Parathyroid adenoma (tissue), 2 donors: ENCODE results near the gene MARCHF5.
"Not testable (repeated sequence)": the region's sequence is repeated elsewhere in the genome, so short reads cannot be mapped to it uniquely, and the experiment has no call there.

Experiments used
- H2AFZ ChIP-seq: fragments of 300-600 bp; sonication (generic); one replicate; pipeline ENCODE4 v1.7.0; 2017; ENCODE audit warnings: antibody characterized with exemption, mild to moderate bottlenecking
- H3K27ac ChIP-seq: fragments of 300-600 bp; sonication (generic); one replicate; pipeline ENCODE4 v1.7.0; 2017
- H3K27me3 ChIP-seq: fragments of 300-600 bp; sonication (generic); one replicate; pipeline ENCODE4 v1.7.0; 2017; ENCODE audit warnings: low read length; ENCODE audit not compliant: control insufficient read depth, insufficient read depth
- H3K36me3 ChIP-seq: fragments of 300-600 bp; sonication (generic); one replicate; pipeline ENCODE4 v1.7.0; 2017; ENCODE audit warnings: low read length; ENCODE audit not compliant: control insufficient read depth, insufficient read depth
- H3K4me1 ChIP-seq: fragments of 300-600 bp; sonication (generic); one replicate; pipeline ENCODE4 v1.7.0; 2017; ENCODE audit warnings: control low read depth
- H3K4me2 ChIP-seq: fragments of 300-600 bp; sonication (generic); one replicate; pipeline ENCODE4 v1.7.0; 2017; ENCODE audit warnings: low read length
- H3K4me3 ChIP-seq: fragments of 300-600 bp; sonication (generic); one replicate; pipeline ENCODE4 v1.7.0; 2017; ENCODE audit warnings: low read depth, low read length
- H3K79me2 ChIP-seq: fragments of 300-600 bp; sonication (generic); one replicate; pipeline ENCODE4 v1.7.0; 2017; ENCODE audit warnings: control low read depth
- H3K9ac ChIP-seq: fragments of 300-600 bp; sonication (generic); one replicate; pipeline ENCODE4 v1.7.0; 2017; ENCODE audit warnings: mild to moderate bottlenecking
- H3K9me3 ChIP-seq: fragments of 300-600 bp; sonication (generic); one replicate; pipeline ENCODE4 v1.7.0; 2017; ENCODE audit warnings: low read length; ENCODE audit not compliant: control insufficient read depth
- CTCF ChIP-seq: fragments of 300-600 bp; sonication (generic); IDR thresholded peaks from one replicate; pipeline ENCODE4 v1.7.0; 2017; ENCODE audit warnings: antibody characterized with exemption, mild to moderate bottlenecking
- donor health status: primary hyperparathyroidism.

MARCHF5 gene

DNA sequence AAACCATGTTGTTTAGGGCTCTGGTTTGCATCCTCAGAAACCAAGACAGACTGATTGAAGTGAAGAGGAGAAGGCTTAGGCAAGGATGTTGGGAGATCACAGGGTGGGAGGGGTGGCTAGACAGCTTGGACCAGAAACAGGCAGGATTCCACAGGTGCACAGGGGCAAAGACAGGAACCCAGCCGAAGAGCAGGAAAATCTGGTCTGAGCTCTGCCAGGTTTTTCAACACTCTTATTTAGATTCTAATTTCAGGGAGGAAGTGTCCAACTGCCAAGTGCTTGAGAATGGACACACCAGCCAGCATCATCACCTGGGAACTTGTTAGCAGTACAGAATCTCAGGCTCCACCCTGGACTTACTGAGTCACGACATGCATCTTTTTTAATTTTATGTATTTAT is 93.8 kb downstream of the MARCHF5 start:
- Histone ChIP-seq H3K27me3 (no peaks in the 10 kb centered on the region), H3K27ac (no peak overlapping the region), H3K9ac (no peak overlapping the region), H3K4me1 (no peaks in the 10 kb centered on the region), H3K4me2 (no peak overlapping the region), H3K36me3 (no peaks in the 10 kb centered on the region), H2AFZ (no peak overlapping the region), H3K9me3 (no peaks in the 10 kb centered on the region), H3K79me2 (no peaks in the 10 kb centered on the region), H3K4me3 (no peak overlapping the region)
- no peak for TF ChIP-seq CTCF

DNA sequence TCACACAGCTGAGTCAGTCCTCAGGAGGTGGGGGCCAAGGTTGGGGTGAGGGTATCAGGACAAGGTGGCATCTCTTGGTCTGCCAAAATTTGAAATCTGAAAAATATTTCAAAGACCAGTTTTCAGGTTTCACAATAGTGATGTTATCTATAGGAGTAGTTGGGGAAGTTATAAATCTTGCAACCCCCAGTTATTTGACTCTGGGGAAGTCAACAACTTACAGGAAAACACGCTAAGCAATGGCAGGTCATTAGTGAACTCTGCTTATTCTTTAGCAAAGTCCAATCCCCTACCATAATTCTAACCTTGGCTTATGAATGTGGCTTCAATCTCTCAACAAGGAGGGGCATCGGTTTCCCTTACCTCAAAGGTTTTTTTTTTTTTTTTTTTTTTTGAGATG is 94.9 kb downstream of the MARCHF5 start:
- Histone ChIP-seq H3K4me1 (no peaks in the 10 kb centered on the region), H3K4me3 (no peak overlapping the region), H2AFZ (no peak overlapping the region), H3K9me3 (no peaks in the 10 kb centered on the region), H3K9ac (no peak overlapping the region), H3K79me2 (no peaks in the 10 kb centered on the region), H3K27me3 (no peaks in the 10 kb centered on the region), H3K36me3 (no peaks in the 10 kb centered on the region), H3K27ac (no peak overlapping the region), H3K4me2 (no peak overlapping the region)
- no peak for TF ChIP-seq CTCF

- H3K79me2 ChIP-seq = no peaks in the 10 kb centered on the region
- H3K27me3 ChIP-seq = no peaks in the 10 kb centered on the region
- peak overlapping the region; percentile 11 for H2AFZ ChIP-seq
- TF ChIP-seq CTCF = no peak
- H3K36me3 ChIP-seq = no peaks in the 10 kb centered on the region
- H3K9me3 ChIP-seq = no peaks in the 10 kb centered on the region
- H3K9ac ChIP-seq = no peak overlapping the region
- H3K27ac ChIP-seq = no peak overlapping the region
- no peak overlapping the region for H3K4me3 ChIP-seq
- no peak overlapping the region for H3K4me2 ChIP-seq
- no peaks in the 10 kb centered on the region for H3K4me1 ChIP-seq
These were observed 96.4 kb downstream of the MARCHF5 start for GRCh38 chr10:92387289-92387940.

- not testable (repeated sequence) for H3K27me3 ChIP-seq, H3K36me3 ChIP-seq, H3K79me2 ChIP-seq, H3K27ac ChIP-seq, H3K9me3 ChIP-seq, H3K4me2 ChIP-seq, H3K9ac ChIP-seq, H2AFZ ChIP-seq, H3K4me3 ChIP-seq
- peaks cover 15% of the 10 kb centered on the region for H3K4me1 ChIP-seq
These were observed 102.2 kb downstream of the MARCHF5 start for GRCh38 chr10:92393173-92393572.

- Histone ChIP-seq H3K79me2 (no peaks in the 10 kb centered on the region), H3K27me3 (no peaks in the 10 kb centered on the region), H3K36me3 (no peaks in the 10 kb centered on the region), H3K4me3 (no peak overlapping the region), H3K4me2 (peak overlapping the region; percentile 45), H3K27ac (peak overlapping the region; percentile 37), H2AFZ (peak overlapping the region; percentile 88), H3K9ac (no peak overlapping the region), H3K9me3 (no peaks in the 10 kb centered on the region), H3K4me1 (peaks cover 15% of the 10 kb centered on the region)
- no peak for TF ChIP-seq CTCF
These were observed 104.3 kb downstream of the MARCHF5 start for GRCh38 chr10:92395271-92395670.

- H3K36me3 ChIP-seq, H3K9me3 ChIP-seq, H3K4me1 ChIP-seq, H3K27me3 ChIP-seq, H3K4me2 ChIP-seq, H3K27ac ChIP-seq, H3K79me2 ChIP-seq, H3K9ac ChIP-seq, H2AFZ ChIP-seq, H3K4me3 ChIP-seq: not testable (repeated sequence)
These were observed 111.3 kb downstream of the MARCHF5 start for GRCh38 chr10:92402234-92402633.
